Activated T-helper 1 cell treated with anti-CD3 and anti-CD28 coated beads, Interleukin-2, amount 50 U/mL, for 16 hours (primary cell): ENCODE measurements around the gene TXNL1.
"Not testable (repeated sequence)": the region's sequence is repeated elsewhere in the genome, so short reads cannot be mapped to it uniquely, and the experiment has no call there.

Experiments used
- DNase-seq, 2 donors: peaks; one replicate each; pipeline ENCODE4 v3.0.0-alpha.2; 2020; ENCODE audit warnings: low read depth in 1 of 2, low spot score in 1 of 2

Gene TXNL1

GRCh38 chr18:56638232-56639103 lies at the start of gene TXNL1:
TSS of gene TXNL1 (minus strand) at chr18:56638592. CDS start at chr18:56638440, 152 bp downstream.
- peak; percentile 98 to 99 for DNase-seq

GRCh38 chr18:56684277-56684676 lies 45.9 kb upstream of the TXNL1 start:
- DNase-seq: no peak

- DNase-seq: no peak
Measured at GRCh38 chr18:56678836-56679565, 40.6 kb upstream of the TXNL1 start.

GRCh38 chr18:56676639-56677038 lies 38.2 kb upstream of the TXNL1 start:
- no peak for DNase-seq

GRCh38 chr18:56672981-56673380 lies 34.6 kb upstream of the TXNL1 start:
- DNase-seq: no peak

- no peak for DNase-seq
Measured at GRCh38 chr18:56672391-56672790, 34.0 kb upstream of the TXNL1 start.

- DNase-seq: no peak
Measured at GRCh38 chr18:56662902-56663301, 24.5 kb upstream of the TXNL1 start.

- no peak for DNase-seq
Measured at GRCh38 chr18:56662502-56662901, 24.1 kb upstream of the TXNL1 start.

- DNase-seq: no peak
Measured at GRCh38 chr18:56662063-56662408, 23.6 kb upstream of the TXNL1 start.

GRCh38 chr18:56661360-56662062 lies 23.1 kb upstream of the TXNL1 start:
- no peak for DNase-seq

- no peak for DNase-seq
Measured at GRCh38 chr18:56660655-56661054, 22.3 kb upstream of the TXNL1 start.

- DNase-seq: no peak
Measured at GRCh38 chr18:56659111-56659510, 20.7 kb upstream of the TXNL1 start.

GRCh38 chr18:56658261-56658660 lies 19.9 kb upstream of the TXNL1 start:
- no peak for DNase-seq

- DNase-seq: not testable (repeated sequence)
Measured at GRCh38 chr18:56654280-56654679, 15.9 kb upstream of the TXNL1 start.

GRCh38 chr18:56652802-56653201 lies 14.4 kb upstream of the TXNL1 start:
- DNase-seq: no peak

- no peak for DNase-seq
Measured at GRCh38 chr18:56651771-56652092, 13.3 kb upstream of the TXNL1 start.

GRCh38 chr18:56650944-56651770 lies 12.8 kb upstream of the TXNL1 start, which contains the start of gene WDR7:
TSS of gene WDR7 (plus strand) at chr18:56651359. CDS start at chr18:56672516, 21,157 bp downstream.
- peak; percentile 85 to 90 for DNase-seq

- DNase-seq: no peak
Measured at GRCh38 chr18:56649996-56650395, 11.6 kb upstream of the TXNL1 start.

- no peak for DNase-seq
Measured at GRCh38 chr18:56647951-56648893, 9.8 kb upstream of the TXNL1 start.

- no peak for DNase-seq
Measured at GRCh38 chr18:56647071-56647470, 8.7 kb upstream of the TXNL1 start.
